NCI-H345 (cell line): ENCODE measurements around the gene NDRG3.

ENCODE experiments used
- DNase-seq: peaks from one replicate; lab custom pipeline; 2025; lab: John Stamatoyannopoulos, UW

NDRG3 gene

DNA sequence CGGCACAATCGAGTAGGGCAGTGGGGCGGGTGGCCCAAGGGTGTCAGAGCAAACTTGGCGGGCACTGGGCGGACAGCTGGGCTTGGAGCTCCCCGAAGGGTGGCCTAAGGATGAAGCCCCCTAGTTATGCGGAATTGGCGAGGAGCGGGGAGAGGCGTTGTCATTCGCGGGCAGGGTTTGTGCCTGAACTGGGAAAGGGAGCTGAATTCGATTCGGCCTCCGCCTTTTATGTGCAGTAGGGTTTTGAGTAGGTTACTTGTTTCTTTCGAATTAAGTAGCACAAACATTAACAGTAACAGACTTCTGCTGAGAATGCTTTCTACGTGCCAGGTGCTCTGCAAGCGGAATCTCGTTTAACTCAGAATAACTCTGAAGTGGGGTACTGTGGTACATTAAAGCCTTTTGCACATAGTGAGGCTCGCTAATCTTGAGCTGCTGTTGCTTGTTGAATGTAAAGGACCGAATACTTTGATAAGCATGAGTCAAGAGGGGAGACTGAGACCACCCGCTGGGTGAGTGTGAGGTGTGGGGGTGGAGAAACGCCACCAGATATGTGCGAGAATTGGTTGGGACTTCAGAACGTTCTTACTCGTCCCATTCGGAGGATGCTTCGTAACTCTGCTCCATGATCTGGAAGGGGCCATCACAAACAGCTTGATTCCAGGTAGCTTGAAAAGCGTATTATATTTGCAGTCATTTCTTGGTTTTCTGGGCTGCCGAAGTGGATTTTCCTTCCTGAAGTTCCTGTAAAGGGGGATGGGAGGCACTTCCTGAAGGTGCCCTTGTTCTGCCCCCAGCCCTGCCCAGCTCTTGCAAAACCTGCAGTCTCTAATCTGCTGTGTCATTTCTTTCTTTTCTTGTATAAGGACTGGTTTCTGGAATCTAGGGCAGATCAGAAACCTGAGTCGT is 139.5 kb downstream of the NDRG3 start:
- no peak for DNase-seq

- peak; percentile 100 for DNase-seq
Observed at GRCh38 chr20:36605399-36606157, 140.3 kb downstream of the NDRG3 start, which contains the start of gene RAB5IF. TSS of gene RAB5IF (plus strand) at chr20:36605779. CDS start at chr20:36605952, 173 bp downstream.

- no peak for DNase-seq
Observed at GRCh38 chr20:36604952-36605398, 140.9 kb downstream of the NDRG3 start.
